Airway epithelial cell (primary cell): ENCODE measurements around the gene PDE1A. TPM values are rescaled to one million over a fixed set of nuclear protein-coding genes. Genes with fewer than 3 reads are reported as not detected.

Source experiments
- total RNA-seq: library from RNA; depleted of rRNA; stranded (reverse); fragments of >200 nt; gene quantifications from 2 replicates; pipeline ENCODE4 v1.2.3, GENCODE V29; 2015

The PDE1A gene
- total RNA-seq, result under 0.01 TPM in 1 of 2 replicates, not detected in the other

DNA sequence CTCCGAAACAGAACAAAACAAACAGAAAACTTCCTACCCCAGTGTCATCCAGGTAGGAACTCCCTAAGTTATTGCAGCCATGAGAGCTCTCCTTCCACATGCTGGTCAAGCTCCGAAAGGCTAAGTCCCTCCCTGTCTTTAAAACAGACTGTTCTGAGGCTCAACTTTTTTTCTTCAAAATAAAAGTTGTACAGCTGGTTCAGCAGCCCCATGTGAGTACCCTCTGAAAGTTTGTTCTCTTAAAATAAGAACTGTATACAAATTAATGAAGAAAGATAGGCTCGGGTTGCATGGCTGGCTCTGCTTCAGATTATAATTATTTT lies at the start of gene PDE1A:
TSS of gene PDE1A (minus strand) at position 119 of the 323 bp plus-strand sequence.

